Ammon's horn (tissue), 1 donor: Measurements from ENCODE around the gene CTNNA3.

Experiments used
- DNase-seq: peaks from one replicate; pipeline ENCODE4 v3.0.0-alpha.2; 2016; ENCODE audit warnings: low spot score

Gene CTNNA3

GRCh38 chr10:66218289-66218688, 1477.7 kb downstream of the CTNNA3 start:
- no peak for DNase-seq

GRCh38 chr10:66215920-66216319, 1480.1 kb downstream of the CTNNA3 start:
- no peak for DNase-seq

DNA sequence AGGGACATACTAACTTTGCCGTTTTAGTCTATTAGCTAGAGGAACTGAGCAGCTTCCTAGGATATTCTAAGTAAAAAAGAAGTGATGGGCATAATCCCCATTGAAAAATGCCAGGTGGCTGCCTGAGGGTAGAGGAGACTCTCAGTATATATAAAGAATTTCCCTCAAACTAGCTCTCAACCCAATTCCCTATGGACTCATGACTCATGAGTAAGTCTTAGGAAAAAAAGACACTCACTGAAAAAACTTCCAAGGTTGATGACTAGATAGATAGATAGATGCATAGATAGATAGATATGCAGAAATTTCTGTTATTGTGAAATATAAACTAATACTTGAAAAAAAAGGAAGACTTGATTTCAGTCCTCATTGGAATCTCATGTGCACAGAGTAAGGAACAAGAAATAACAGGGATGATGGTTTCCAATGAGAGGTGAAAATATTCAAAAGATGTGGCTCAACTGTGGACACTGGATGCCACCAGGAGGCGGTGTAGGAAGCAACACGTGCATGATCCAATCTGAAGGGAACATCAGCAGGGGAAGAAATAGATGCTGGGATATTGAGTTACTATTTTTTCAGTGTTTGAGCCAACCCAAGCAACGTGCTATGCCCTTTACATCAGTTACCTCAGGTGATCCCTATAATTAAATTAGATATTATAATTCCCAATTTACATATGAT, 1481.1 kb downstream of the CTNNA3 start:
- DNase-seq = no peak

GRCh38 chr10:66209025-66209424, 1487.0 kb downstream of the CTNNA3 start:
- DNase-seq = no peak

DNA sequence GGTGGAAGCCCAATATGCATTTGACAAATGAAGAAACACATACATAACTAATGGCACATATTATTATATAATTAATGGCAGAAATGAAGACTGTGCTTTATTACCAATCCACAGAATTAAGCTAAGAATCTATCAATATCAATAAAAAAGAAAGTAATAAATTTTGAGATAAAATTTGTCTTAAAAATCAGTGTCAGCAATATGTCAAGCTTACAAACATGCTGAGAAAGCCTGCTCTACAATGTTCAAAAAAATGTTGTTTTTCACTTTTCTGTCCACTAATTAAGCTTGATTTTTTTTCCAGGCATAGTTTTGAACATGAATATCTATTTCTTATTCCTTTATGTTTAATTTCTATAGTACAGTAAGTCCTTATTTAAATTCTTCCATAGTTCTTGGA, 1491.2 kb downstream of the CTNNA3 start:
- DNase-seq = no peak

GRCh38 chr10:66202101-66202500, 1493.9 kb downstream of the CTNNA3 start:
- DNase-seq = no peak

DNA sequence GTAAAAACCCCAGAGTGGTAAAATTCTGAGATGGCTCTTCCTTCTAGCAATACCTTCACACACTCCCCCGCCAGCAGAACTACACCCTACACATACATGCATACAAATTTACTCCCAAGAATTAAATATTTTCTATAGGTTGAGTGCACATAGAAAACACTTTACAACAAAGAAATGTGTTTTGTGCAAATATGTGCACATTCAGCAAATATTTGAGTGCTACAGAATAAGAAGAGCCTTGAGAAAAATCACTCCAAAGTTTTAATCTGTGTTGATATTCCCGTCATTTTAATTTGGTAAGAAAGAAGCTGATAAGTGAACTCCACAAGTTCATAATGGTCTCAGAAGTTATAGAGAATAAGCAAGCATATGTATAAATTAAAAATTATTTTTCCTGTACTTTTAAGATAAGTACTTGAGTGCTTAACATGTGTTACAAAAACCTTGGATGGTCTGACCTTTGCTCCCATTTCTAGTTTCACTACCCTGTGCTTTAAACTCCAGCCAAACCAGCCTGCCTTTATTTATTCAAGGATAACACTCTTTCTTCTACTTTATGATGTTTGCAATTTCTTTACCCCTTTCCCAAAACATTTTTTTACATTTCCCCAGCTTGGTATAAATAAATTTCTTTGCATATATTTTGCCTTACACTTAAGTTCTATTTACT, 1503.7 kb downstream of the CTNNA3 start:
- DNase-seq = no peak

DNA sequence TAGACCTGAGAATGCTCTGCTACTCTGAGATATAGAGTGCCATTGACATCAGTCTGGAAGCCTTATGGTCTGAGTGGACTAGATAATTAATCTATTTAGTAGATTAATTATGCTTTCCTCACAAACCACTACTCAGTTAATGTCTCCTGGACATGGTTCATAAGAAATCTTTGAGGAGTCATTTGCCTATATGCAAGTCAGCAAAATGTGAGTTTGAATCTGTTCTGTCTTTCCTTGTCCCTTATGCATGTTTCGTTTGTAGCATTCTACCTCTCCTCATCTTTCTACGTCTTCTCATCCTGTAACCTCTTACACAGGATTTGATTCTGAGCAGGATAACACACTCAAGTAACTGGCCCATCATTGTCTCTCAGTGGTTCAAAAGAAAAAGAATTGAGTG, 1505.6 kb downstream of the CTNNA3 start:
- DNase-seq = no peak

DNA sequence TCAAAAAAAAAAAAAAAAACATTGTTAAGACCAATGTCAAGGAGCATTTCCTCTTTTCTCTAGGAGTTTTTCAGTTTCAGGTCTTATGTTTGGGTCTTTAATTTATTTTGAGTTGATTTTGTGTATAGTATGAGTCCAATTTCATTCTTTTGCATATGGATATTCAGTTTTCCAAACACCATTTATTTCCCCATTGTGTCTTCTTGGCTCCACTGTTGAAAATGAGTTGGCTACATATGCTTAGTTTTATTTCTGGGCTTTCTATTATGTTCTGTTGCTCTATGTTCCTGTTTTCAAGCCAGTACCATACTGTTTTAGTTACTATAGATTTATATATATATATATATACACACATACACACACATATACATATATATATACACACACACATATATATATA, 1506.7 kb downstream of the CTNNA3 start:
- DNase-seq = no peak

- no peak for DNase-seq
Measured at GRCh38 chr10:66187053-66187733, 1508.8 kb downstream of the CTNNA3 start.

DNA sequence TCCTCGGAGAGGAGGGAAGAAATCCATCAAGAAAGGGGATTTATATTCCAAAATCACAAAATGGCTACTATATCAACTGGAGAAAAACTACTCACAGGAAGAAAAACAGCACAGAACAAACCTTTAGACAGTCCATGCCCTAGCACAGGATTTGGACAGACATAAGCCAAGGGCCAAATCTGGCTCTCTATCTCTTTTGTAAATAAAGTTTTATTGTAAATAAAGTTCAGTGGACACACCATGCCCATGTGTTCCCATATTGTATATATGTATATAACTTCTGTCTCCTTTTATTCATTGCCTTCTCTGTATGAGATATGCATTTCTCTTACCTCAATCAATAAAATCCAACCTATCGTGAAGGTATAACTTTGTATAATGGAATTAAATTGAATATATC, 1513.0 kb downstream of the CTNNA3 start:
- no peak for DNase-seq

DNA sequence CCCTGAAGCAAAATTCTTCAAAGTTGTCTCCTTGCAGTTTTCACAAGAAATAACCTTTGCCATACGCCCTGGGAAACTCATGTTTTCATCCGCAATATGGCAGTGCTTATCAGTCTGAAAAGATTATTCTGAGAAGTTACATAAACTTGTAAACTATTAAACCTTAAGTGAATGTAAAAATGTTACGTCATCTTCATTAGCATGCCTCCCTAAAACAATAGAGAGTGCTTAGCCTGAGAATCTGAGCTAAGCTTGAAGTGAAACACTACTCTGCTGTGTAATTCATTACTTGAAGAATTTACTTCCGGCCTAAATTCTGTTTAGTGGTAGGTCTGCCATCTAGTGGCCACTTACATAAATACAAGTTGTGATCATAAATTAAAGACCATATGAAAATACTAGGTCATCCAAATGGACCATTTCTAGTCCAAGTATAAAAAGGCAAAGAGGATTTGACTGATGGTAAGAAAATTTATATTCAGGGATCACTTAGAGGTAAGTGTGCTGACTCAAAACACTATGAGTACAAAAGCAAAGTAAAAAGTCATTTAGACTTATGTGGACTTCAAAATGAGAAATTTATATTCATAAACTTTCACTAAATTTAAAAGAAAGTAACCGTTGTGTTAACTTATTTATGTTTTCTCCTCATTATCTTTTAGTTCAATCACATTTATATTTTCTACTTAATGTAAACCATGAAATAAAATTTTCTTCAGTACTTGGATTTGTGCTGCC, 1515.2 kb downstream of the CTNNA3 start:
- peak; percentile 68 for DNase-seq

DNA sequence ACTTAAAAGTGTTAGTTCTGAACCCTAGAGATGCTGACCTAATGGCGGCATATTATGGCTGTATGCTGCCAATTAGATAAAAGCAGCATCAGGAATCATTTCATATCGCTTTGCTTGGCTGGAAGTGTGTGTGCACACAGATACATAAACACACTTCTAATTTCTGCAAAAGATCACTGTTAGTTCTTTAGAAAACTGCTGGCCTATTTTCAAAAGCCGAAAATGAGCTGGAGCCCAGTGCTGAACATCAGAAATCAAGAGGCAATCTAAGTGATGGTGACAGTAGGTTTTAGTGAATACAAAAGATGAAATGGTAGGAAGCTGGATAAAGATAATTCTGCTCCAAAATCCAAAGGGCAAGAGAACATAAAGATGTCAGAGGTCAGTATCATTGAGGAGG, 1516.0 kb downstream of the CTNNA3 start:
- no peak for DNase-seq

- no peak for DNase-seq
Measured at GRCh38 chr10:66176772-66177171, 1519.2 kb downstream of the CTNNA3 start.

- DNase-seq = no peak
Measured at GRCh38 chr10:66167816-66168215, 1528.2 kb downstream of the CTNNA3 start.

- DNase-seq = no peak
Measured at GRCh38 chr10:66162560-66163143, 1533.3 kb downstream of the CTNNA3 start.

DNA sequence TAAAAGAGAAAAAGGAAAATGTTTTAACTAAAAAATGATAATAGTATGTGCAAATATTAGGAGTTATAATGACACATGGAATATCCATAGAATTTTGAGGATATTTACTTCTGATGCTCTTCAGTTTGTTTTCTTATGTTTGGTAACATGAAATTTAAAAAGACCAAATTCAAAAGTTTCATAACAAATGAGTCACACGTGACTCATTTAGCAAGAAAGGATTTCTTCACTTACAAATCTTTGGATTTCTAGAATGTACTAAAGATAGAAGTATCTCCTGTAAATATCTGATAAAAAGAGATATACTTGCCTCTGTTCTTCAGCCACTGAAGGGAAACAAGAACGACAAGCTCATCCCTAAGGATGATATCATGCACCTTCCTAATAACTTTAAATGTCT, 1544.6 kb downstream of the CTNNA3 start:
- no peak for DNase-seq

DNA sequence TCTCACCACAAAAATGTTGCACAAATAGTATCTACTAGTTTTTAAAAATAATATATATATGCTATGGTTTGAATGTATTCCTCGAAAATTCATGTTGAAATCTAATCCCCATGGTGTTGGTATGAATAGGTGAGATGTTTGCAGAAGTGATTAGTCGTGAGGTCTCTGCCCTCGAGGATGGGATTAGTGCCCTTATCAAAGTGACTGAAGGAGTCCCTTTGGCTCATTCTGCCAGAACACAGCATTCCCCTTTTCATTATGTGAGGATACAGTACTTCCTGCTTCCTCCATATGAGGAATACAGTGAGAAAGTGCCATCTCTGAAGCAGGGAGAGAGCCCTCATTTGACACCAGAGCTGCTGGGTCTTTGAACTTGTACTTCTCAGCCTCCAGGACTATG, 1547.7 kb downstream of the CTNNA3 start:
- DNase-seq = no peak

GRCh38 chr10:66144016-66144415, 1552.0 kb downstream of the CTNNA3 start:
- DNase-seq = no peak

DNA sequence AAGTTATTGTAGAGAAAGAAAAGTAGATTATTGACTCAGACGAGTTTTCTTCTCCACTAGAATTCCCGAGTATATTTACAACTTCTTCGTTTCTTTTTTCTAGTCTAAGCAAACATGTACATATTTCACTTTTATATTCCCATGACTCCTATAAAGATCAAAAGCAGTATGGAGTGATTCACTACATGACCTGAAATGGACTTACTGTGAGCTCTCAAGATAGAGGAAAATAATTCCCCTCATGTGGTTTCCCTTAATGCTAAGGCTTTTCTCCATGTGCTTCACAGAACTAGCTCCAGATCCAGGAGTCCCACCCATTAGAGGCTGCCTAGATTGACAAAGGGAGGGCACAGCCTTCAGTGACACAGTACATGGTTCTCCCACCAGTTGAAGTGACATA, 1593.2 kb downstream of the CTNNA3 start:
- DNase-seq = no peak

GRCh38 chr10:66098595-66099480, 1597.2 kb downstream of the CTNNA3 start:
- DNase-seq = no peak
